PFSK-1 (cell line): Measurements from ENCODE around the gene ARG1.

Experiments
- FOXP2 ChIP-seq: optimal IDR thresholded peaks from 2 replicates; pipeline ENCODE3; 2011; ENCODE audit warnings: borderline replicate concordance, control low read depth, inconsistent platforms; ENCODE audit not compliant: insufficient read depth; ENCODE audit errors: extremely low read length, extremely low read depth
- POLR2AphosphoS5 ChIP-seq: IDR thresholded peaks from 2 replicates; pipeline ENCODE4 v1.6.1; 2012; ENCODE audit warnings: low read depth, mild to moderate bottlenecking, control low read depth, low read length, moderate library complexity
- REST ChIP-seq, 2 experiments: IDR thresholded peaks; 2 replicates each; pipeline versions ENCODE4 v1.6.1 to v1.8.0; 2011 to 2012; ENCODE audit warnings: low read depth in 2 of 2, low read length in 2 of 2, control low read depth in 1 of 2, inconsistent platforms in 1 of 2, mild to moderate bottlenecking in 1 of 2, moderate library complexity in 1 of 2; ENCODE audit not compliant: insufficient read depth in 1 of 2
- SIN3A ChIP-seq: IDR thresholded peaks from 2 replicates; pipeline ENCODE4 v1.6.1; 2012; ENCODE audit warnings: mild to moderate bottlenecking, low read length, moderate library complexity, borderline replicate concordance; ENCODE audit not compliant: insufficient read depth
- TAF1 ChIP-seq: IDR thresholded peaks from 2 replicates; pipeline ENCODE4 v1.6.1; 2012; ENCODE audit warnings: low read length, control low read depth, borderline replicate concordance; ENCODE audit not compliant: insufficient read depth

ARG1 gene

DNA sequence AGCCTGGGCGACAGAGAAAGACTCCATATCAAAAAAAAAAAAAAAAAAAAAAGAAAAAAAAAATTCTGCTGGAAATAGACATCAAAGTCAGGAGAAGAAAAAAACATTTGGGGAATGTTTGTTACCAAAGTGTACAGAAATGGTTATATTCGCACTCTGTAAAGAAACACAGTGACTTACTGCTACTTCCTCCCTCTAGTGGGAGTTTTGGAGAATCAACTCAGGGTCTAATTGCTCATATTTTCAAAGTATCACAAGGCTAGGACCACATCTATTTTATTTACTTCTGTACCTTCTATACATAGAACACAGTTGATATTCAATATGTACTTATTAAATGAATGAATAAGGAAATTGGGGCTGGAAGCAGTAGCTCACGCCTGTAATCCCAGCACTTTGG is 24.4 kb downstream of the ARG1 start:
- TF ChIP-seq POLR2AphosphoS5, result no peak

- TF ChIP-seq REST (IDR thresholded peaks at IDR 0.05; ENCODE audit: insufficient read depth in 1 of 2, low read depth in 2 of 2, low read length in 2 of 2), result no peak
These were observed 27.7 kb downstream of the ARG1 start for GRCh38 chr6:131600716-131601115.

DNA sequence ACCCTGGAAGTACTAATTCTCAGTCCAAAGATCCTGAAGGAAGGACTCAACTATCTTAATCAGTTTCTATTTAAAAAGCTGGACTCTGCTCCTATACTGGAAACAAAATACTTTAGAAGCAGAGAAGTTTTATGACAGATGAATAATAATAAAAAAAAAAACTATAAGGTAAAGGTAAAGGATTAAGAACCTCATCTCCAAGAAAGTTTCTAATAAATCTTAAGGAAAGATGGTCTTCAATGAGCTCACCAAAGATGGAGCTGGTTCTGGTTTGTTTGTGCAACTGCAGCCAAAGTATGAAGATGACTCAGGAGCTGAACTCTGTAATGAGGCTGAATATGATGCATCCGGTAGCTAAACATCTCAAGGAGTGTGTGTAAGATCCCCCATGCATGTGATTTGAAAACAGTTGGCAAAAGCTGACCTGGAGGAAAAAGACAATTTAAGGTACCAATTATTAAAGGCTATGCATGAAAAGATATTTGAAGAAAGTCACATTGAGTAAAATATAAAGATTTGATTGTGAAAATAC is 29.8 kb downstream of the ARG1 start:
- TF ChIP-seq SIN3A (no peak), REST (IDR thresholded peaks at IDR 0.05; ENCODE audit: insufficient read depth in 1 of 2, low read depth in 2 of 2, low read length in 2 of 2) (no peak), TAF1 (no peak), POLR2AphosphoS5 (no peak), FOXP2 (no peak)

DNA sequence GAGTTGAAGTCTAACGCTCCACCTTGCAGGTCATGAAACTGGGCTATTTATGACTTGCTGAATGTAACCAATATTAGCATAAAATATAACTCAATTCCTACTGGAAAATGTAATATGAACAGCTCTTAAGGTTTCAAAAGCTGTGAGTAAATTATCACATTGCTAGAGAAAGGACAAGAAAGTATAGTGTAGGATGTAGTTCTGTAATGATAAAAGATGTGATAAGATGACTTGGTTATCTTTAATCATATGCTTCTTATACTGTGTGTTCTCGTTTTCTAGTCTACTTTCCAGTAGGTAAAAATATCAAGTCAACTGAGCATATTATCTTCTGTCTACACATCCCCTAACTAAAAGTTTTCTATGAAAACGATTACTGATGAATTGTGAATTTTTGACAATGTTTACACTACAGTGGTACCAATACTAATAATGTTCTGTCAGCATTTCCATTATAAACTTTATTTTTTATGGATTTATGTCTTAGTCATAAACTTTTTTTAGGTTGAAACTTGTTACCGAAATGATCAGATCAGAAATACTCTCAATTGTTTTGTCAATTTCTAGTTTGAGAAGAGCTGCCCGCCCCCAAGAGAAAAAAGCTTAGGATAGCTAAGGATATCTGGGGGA is 40.4 kb downstream of the ARG1 start:
- TF ChIP-seq FOXP2 (no peak), POLR2AphosphoS5 (no peak), TAF1 (no peak), REST (IDR thresholded peaks at IDR 0.05; ENCODE audit: insufficient read depth in 1 of 2, low read depth in 2 of 2, low read length in 2 of 2) (no peak), SIN3A (no peak)

DNA sequence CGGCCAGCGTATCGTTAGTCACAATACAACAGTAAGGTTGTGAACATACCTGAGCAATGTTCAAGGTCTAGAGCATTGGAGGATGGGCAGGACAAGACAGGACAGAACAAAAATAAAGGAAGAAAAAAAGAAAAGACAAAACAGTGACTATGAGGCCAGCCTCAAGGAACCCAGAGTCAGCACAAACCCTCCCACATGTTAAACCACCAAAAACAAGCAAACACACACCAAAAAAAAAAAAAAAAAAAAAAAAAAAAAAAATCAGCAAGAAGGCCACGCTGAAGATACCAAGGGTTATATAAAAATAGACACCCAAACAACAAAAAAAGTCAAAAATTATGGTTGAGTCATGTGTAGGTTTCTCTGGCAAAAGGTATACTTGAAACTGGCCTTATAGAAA is 42.2 kb downstream of the ARG1 start:
- TF ChIP-seq SIN3A (no peak), TAF1 (no peak), REST (IDR thresholded peaks at IDR 0.05; ENCODE audit: insufficient read depth in 1 of 2, low read depth in 2 of 2, low read length in 2 of 2) (no peak), POLR2AphosphoS5 (no peak)
